HEK293 (cell line): Measurements from ENCODE around the gene EEF1AKMT2.

ENCODE experiments used
- CTCF ChIA-PET: fragments of 350-600 bp; formaldehyde crosslinking; extraction: SDS; loops from one replicate; lab custom pipeline; 2021; ENCODE audit warnings: antibody characterized with exemption; lab: Yijun Ruan, JAX
- POLR2A ChIA-PET: fragments of 300-600 bp; formaldehyde crosslinking; extraction: SDS; loops from one replicate; lab custom pipeline; 2020; ENCODE audit warnings: antibody characterized with exemption, inconsistent platforms; lab: Yijun Ruan, JAX
- H3K27ac ChIP-seq: fragments of 200-500 bp; sonication (Bioruptor generic); 2 replicates; pipeline ENCODE4 v1.5.1; 2014; ENCODE audit warnings: low read depth, low read length, control low read depth, inconsistent platforms; ENCODE audit errors: extremely low read depth
- H3K36me3 ChIP-seq, 2 experiments: fragments of 200-500 bp in 1 of 2; sonication (Bioruptor generic) in 1 of 2; 1 replicate in 1 of 2; 2 replicates in 1 of 2; pipeline ENCODE4 v1.5.1; 2014 to 2017; ENCODE audit warnings: inconsistent platforms in 2 of 2, low read length in 2 of 2; ENCODE audit not compliant: control insufficient read depth in 2 of 2, insufficient read depth in 1 of 2
- H3K4me1 ChIP-seq: fragments of 200-500 bp; sonication (Bioruptor generic); 2 replicates; pipeline ENCODE4 v1.5.1; 2014; ENCODE audit warnings: mild to moderate bottlenecking, low read length, inconsistent platforms; ENCODE audit not compliant: control insufficient read depth, insufficient read depth
- H3K4me3 ChIP-seq: 2 replicates; pipeline ENCODE4 v1.5.1; 2011; ENCODE audit warnings: low read depth, mild to moderate bottlenecking, control low read depth, low read length, moderate library complexity
- H3K9me3 ChIP-seq: fragments of 200-500 bp; sonication (Bioruptor generic); 2 replicates; pipeline ENCODE4 v1.5.1; 2014; ENCODE audit warnings: low read depth, low read length, inconsistent platforms; ENCODE audit not compliant: control insufficient read depth, insufficient read depth
- AEBP2 ChIP-seq: fragments of 450-650 bp; formaldehyde crosslinking; IDR thresholded peaks from 2 replicates; pipeline ENCODE4 v1.5.1; 2016; ENCODE audit warnings: missing biosample characterization, missing genetic modification characterization, borderline replicate concordance
- BCL6B ChIP-seq: fragments of 450-650 bp; formaldehyde crosslinking; IDR thresholded peaks from 2 replicates; pipeline ENCODE4 v1.5.1; 2017; ENCODE audit warnings: missing biosample characterization, missing genetic modification characterization
- HIC1 ChIP-seq: fragments of 450-650 bp; formaldehyde crosslinking; IDR thresholded peaks from 2 replicates; pipeline ENCODE4 v1.5.1; 2016; ENCODE audit warnings: missing biosample characterization, missing genetic modification characterization
- HOXA7 ChIP-seq: sonication (generic); formaldehyde crosslinking; IDR thresholded peaks from 2 replicates; pipeline ENCODE4 v1.8.1; 2022; ENCODE audit warnings: missing genetic modification reagents, borderline replicate concordance
- REPIN1 ChIP-seq: fragments of 450-650 bp; formaldehyde crosslinking; IDR thresholded peaks from 2 replicates; pipeline ENCODE4 v1.5.1; 2017; ENCODE audit warnings: missing biosample characterization, missing genetic modification characterization, low read depth
- SALL2 ChIP-seq: fragments of 450-650 bp; formaldehyde crosslinking; IDR thresholded peaks from 2 replicates; pipeline ENCODE4 v1.5.0; 2017; ENCODE audit warnings: missing biosample characterization, mild to moderate bottlenecking, missing genetic modification characterization, borderline replicate concordance
- SETDB1 ChIP-seq: IDR thresholded peaks from one replicate; pipeline ENCODE4 v1.6.1; 2017; ENCODE audit warnings: mild to moderate bottlenecking, low read length, moderate library complexity, mixed read lengths; ENCODE audit not compliant: insufficient read length
- ZBTB20 ChIP-seq: fragments of 450-650 bp; formaldehyde crosslinking; IDR thresholded peaks from 2 replicates; pipeline ENCODE4 v1.5.1; 2016; ENCODE audit warnings: missing biosample characterization, missing genetic modification characterization
- ZNF140 ChIP-seq: fragments of 450-650 bp; formaldehyde crosslinking; IDR thresholded peaks from 2 replicates; pipeline ENCODE4 v1.5.1; 2016; ENCODE audit warnings: missing biosample characterization, missing genetic modification characterization
- ZNF157 ChIP-seq: fragments of 450-650 bp; formaldehyde crosslinking; IDR thresholded peaks from 2 replicates; pipeline ENCODE4 v1.5.1; 2016; ENCODE audit warnings: missing biosample characterization, missing genetic modification characterization
- ZNF248 ChIP-seq: fragments of 450-650 bp; formaldehyde crosslinking; IDR thresholded peaks from 2 replicates; pipeline ENCODE4 v1.5.1; 2017; ENCODE audit warnings: missing biosample characterization, missing genetic modification characterization
- ZNF280C ChIP-seq: fragments of 450-650 bp; formaldehyde crosslinking; IDR thresholded peaks from 2 replicates; pipeline ENCODE4 v1.5.1; 2016; ENCODE audit warnings: missing biosample characterization, missing genetic modification characterization
- ZNF354C ChIP-seq: fragments of 450-650 bp; formaldehyde crosslinking; IDR thresholded peaks from 2 replicates; pipeline ENCODE4 v1.5.1; 2016; ENCODE audit warnings: missing biosample characterization, missing genetic modification characterization, low read depth, borderline replicate concordance
- ZNF366 ChIP-seq: fragments of 450-650 bp; formaldehyde crosslinking; conservative IDR thresholded peaks from 2 replicates; pipeline ENCODE4 v1.5.1; 2016; ENCODE audit warnings: missing biosample characterization, missing genetic modification characterization
- ZNF426 ChIP-seq: fragments of 450-650 bp; formaldehyde crosslinking; IDR thresholded peaks from 2 replicates; pipeline ENCODE4 v1.5.1; 2017; ENCODE audit warnings: missing biosample characterization, missing genetic modification characterization, mild to moderate bottlenecking, inconsistent platforms, moderate library complexity
- ZNF596 ChIP-seq: fragments of 450-650 bp; IDR thresholded peaks from 2 replicates; pipeline ENCODE4 v1.5.0; 2018; ENCODE audit warnings: missing biosample characterization, mild to moderate bottlenecking, missing genetic modification characterization, moderate library complexity
- ZNF623 ChIP-seq: fragments of 450-650 bp; formaldehyde crosslinking; IDR thresholded peaks from 2 replicates; pipeline ENCODE4 v1.5.1; 2016; ENCODE audit warnings: missing biosample characterization, missing genetic modification characterization
- ZNF660 ChIP-seq: fragments of 450-650 bp; IDR thresholded peaks from 2 replicates; pipeline ENCODE4 v1.5.1; 2018; ENCODE audit warnings: missing biosample characterization, mild to moderate bottlenecking, missing genetic modification characterization
- ZNF692 ChIP-seq: fragments of 450-650 bp; formaldehyde crosslinking; IDR thresholded peaks from 2 replicates; pipeline ENCODE4 v1.5.1; 2016; ENCODE audit warnings: missing biosample characterization, missing genetic modification characterization
- ZNF837 ChIP-seq: fragments of 450-650 bp; formaldehyde crosslinking; IDR thresholded peaks from 2 replicates; pipeline ENCODE4 v1.5.1; 2016; ENCODE audit warnings: missing biosample characterization, missing genetic modification characterization
- ZSCAN23 ChIP-seq: fragments of 450-650 bp; formaldehyde crosslinking; IDR thresholded peaks from 2 replicates; pipeline ENCODE4 v1.5.1; 2016; ENCODE audit warnings: missing biosample characterization, missing genetic modification characterization

The EEF1AKMT2 gene

GRCh38 chr10:124762281-124762680 is 29.4 kb downstream of the EEF1AKMT2 start (continued):
- no peak for TF ChIP-seq HIC1 (tag by site-specific recombination)
- TF ChIP-seq BCL6B (tag by site-specific recombination), result no peak
- no peak for TF ChIP-seq ZNF426 (tag by site-specific recombination)
- no peak for TF ChIP-seq ZNF366 (tag by site-specific recombination)

GRCh38 chr10:124756156-124756903 is 35.4 kb downstream of the EEF1AKMT2 start:
- no peaks in the 10 kb centered on the region for H3K4me1 ChIP-seq
- peaks cover 29 to 59% of the 10 kb centered on the region in 2 experiments for H3K36me3 ChIP-seq
- POLR2A ChIA-PET, result no interaction called here
- TF ChIP-seq ZNF140 (tag by site-specific recombination), result no peak
- TF ChIP-seq SALL2 (tag by site-specific recombination), result no peak
- TF ChIP-seq ZNF596 (tag by site-specific recombination), result no peak
- TF ChIP-seq REPIN1 (tag by site-specific recombination), result no peak
- no peak for TF ChIP-seq ZNF157 (tag by site-specific recombination)
- no peak for TF ChIP-seq ZNF248 (tag by site-specific recombination)
- no peak for TF ChIP-seq ZSCAN23 (tag by site-specific recombination)
- no peak for TF ChIP-seq ZNF354C (tag by site-specific recombination)
- no peak for TF ChIP-seq AEBP2
- TF ChIP-seq, all 188 proteins: peak for 0
- H3K4me3 ChIP-seq, result no peak overlapping the region
- no peak overlapping the region for H3K27ac ChIP-seq
- CTCF ChIA-PET, result interaction anchor here (0.7 to 2.6 kb wide), 3 partner anchors 9 to 345 kb away, joined by 3 to 14 read pairs (median 12); no protein-coding TSS in a partner anchor
- H3K9me3 ChIP-seq, result no peaks in the 10 kb centered on the region

- peaks cover 29 to 53% of the 10 kb centered on the region in 2 experiments for H3K36me3 ChIP-seq
- H3K9me3 ChIP-seq, result no peaks in the 10 kb centered on the region
- H3K27ac ChIP-seq, result no peak overlapping the region
- H3K4me3 ChIP-seq, result no peak overlapping the region
- ChIA-PET POLR2A (no interaction called here), CTCF (interaction anchor here (0.7 to 2.6 kb wide), 3 partner anchors 9 to 346 kb away, joined by 3 to 14 read pairs (median 12); no protein-coding TSS in a partner anchor)
- no peaks in the 10 kb centered on the region for H3K4me1 ChIP-seq
- TF ChIP-seq ZBTB20, result no peak
- TF ChIP-seq ZNF623, result no peak
- no peak for TF ChIP-seq ZNF692 (tag by site-specific recombination)
- no peak for TF ChIP-seq HOXA7 (CRISPR knock-in tag)
- no peak for TF ChIP-seq ZNF660 (tag by site-specific recombination)
- no peak for TF ChIP-seq ZNF837 (tag by site-specific recombination)
- TF ChIP-seq SETDB1, result no peak
- no peak for TF ChIP-seq ZNF280C (tag by site-specific recombination)
These were observed 36.1 kb downstream of the EEF1AKMT2 start for GRCh38 chr10:124755581-124755980.
